Peyer's patch (tissue), 4 donors: ENCODE measurements around the gene OR2S2. TPM values are rescaled to one million over a fixed set of nuclear protein-coding genes. Genes with fewer than 3 reads are reported as not detected.

ENCODE experiments used
- DNase-seq, 3 donors: peaks; one replicate each; pipeline ENCODE4 v3.0.0-alpha.2; 2017 to 2019
- H3K27ac ChIP-seq, 4 donors: fragments of 200-600 bp; sonication (generic); one replicate each; pipeline ENCODE4 v1.5.1; 2016 to 2019
- H3K27me3 ChIP-seq, 2 donors: fragments of 200-600 bp; sonication (generic); one replicate each; pipeline ENCODE4 v1.5.1; 2019
- H3K36me3 ChIP-seq, 3 donors: fragments of 200-600 bp; sonication (generic); one replicate each; pipeline ENCODE4 v1.5.1; 2016 to 2019
- H3K4me1 ChIP-seq, 4 donors: fragments of 200-600 bp; sonication (generic); one replicate each; pipeline ENCODE4 v1.5.1; 2016 to 2019
- H3K4me3 ChIP-seq, 4 donors: fragments of 200-600 bp; sonication (generic); 1 replicate in 3 of 4; 2 replicates in 1 of 4; pipeline ENCODE4 v1.5.1; 2016 to 2019; ENCODE audit warnings: mild to moderate bottlenecking in 1 of 4
- H3K9me3 ChIP-seq, 4 donors: fragments of 200-600 bp; sonication (generic); one replicate each; pipeline ENCODE4 v1.5.1; 2016 to 2019; ENCODE audit warnings: mild to moderate bottlenecking in 1 of 4
- POLR2A ChIP-seq, 2 donors: fragments of 450-650 bp; IDR thresholded peaks; one replicate each; pipeline ENCODE4 v1.5.1; 2017; ENCODE audit warnings: antibody characterized with exemption in 2 of 2, mild to moderate bottlenecking in 2 of 2, moderate library complexity in 2 of 2
- total RNA-seq, 4 donors: library from RNA; depleted of rRNA; stranded (reverse); fragments of >200 nt; gene quantifications; one replicate each; pipeline ENCODE4 v1.1.0, GENCODE V29; 2016
- TF ChIP-seq, protein P1 (sequence below), 6 experiments: fragments of 450-650 bp in 4 of 6; fragments of 200-600 bp in 2 of 6; sonication (generic) in 1 of 6; IDR thresholded peaks; one replicate each; pipeline ENCODE4 v1.5.1; 2017 to 2019; ENCODE audit warnings: antibody characterized with exemption in 6 of 6, mild to moderate bottlenecking in 3 of 6, moderate library complexity in 1 of 6

The OR2S2 gene
- total RNA-seq, 4 donors from 2014 or later: not detected

DNA sequence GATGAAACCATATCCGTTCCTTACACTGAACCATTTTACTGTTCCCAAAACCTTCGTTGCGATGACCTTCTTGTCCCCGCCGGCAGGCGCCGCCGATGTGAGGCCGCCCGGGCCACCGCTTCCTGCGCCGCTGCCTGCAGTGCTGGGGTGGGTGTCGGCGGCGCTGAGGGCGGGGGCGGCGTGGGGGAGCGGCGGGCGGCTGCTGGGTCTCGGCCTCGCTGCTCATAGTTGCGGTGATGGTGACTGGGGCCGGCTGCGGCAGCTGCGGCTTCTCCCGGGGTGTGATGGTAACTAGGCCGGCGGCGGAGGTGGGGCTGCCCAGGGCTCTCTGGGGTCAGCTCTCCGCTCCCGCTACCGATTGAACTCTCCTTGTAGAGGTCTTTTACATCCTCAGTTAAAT is 14.1 kb upstream of the OR2S2 start:
- peak overlapping the region in 2 of 4 donors; percentile 9 to 28 for H3K4me3 ChIP-seq
- H3K4me1 ChIP-seq: no peaks in the 10 kb centered on the region
- no peak for DNase-seq
- peaks cover 0 to 7% (median 0%) of the 10 kb centered on the region in 4 donors for H3K9me3 ChIP-seq
- no peaks in the 10 kb centered on the region for H3K36me3 ChIP-seq
- H3K27me3 ChIP-seq: no peaks in the 10 kb centered on the region
- H3K27ac ChIP-seq: no peak overlapping the region
- TF ChIP-seq POLR2A (IDR thresholded peaks at IDR 0.05): no peak
- TF ChIP-seq, protein P1, sequence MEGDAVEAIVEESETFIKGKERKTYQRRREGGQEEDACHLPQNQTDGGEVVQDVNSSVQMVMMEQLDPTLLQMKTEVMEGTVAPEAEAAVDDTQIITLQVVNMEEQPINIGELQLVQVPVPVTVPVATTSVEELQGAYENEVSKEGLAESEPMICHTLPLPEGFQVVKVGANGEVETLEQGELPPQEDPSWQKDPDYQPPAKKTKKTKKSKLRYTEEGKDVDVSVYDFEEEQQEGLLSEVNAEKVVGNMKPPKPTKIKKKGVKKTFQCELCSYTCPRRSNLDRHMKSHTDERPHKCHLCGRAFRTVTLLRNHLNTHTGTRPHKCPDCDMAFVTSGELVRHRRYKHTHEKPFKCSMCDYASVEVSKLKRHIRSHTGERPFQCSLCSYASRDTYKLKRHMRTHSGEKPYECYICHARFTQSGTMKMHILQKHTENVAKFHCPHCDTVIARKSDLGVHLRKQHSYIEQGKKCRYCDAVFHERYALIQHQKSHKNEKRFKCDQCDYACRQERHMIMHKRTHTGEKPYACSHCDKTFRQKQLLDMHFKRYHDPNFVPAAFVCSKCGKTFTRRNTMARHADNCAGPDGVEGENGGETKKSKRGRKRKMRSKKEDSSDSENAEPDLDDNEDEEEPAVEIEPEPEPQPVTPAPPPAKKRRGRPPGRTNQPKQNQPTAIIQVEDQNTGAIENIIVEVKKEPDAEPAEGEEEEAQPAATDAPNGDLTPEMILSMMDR (IDR thresholded peaks at IDR 0.05): no peak

DNA sequence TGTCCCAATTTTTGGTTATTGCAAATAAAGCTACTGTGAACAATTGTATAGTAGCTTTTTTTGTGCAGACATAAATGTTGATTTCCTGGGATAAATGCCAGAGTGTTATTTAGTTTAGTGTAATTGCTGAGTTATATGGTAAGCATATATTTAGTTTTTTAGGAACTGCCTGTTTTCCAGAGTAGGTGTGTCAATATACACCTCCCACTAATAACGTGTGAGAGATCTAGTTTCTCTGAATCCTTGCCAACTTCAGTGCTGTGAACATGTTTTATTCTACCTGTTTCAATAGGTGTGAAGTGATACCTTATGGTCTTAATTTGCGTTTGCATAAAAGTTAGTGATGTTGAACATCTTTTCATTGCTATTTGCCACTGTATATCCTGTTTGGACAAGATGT is 9.1 kb upstream of the OR2S2 start:
- Histone ChIP-seq H3K9me3 (no peaks in the 10 kb centered on the region), H3K27ac (no peak overlapping the region), H3K4me3 (no peak overlapping the region), H3K27me3 (no peaks in the 10 kb centered on the region), H3K4me1 (no peaks in the 10 kb centered on the region), H3K36me3 (no peaks in the 10 kb centered on the region)
- no peak for DNase-seq
- TF ChIP-seq, protein P1 (IDR thresholded peaks at IDR 0.05): no peak
- no peak for TF ChIP-seq POLR2A (IDR thresholded peaks at IDR 0.05)

DNA sequence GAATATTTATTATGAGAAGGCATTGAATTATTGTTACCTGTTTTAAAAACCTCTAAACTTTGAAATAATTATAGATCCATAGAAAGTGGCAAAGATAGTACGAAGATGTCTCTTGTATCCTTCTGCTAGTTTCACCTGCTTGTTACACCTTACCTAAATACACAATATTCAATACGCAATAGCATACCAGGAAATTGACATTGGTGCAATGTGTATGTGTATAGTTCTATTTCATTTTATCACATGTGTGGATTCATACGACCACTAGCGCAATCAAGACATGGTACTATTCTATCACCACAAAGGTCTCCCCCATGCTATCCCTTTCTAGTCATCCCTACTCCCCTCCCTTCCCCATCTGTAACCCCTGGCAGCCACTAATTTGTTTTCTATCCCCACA is 8.5 kb upstream of the OR2S2 start:
- H3K27me3 ChIP-seq: no peaks in the 10 kb centered on the region
- TF ChIP-seq, protein P1 (IDR thresholded peaks at IDR 0.05): no peak
- no peak for TF ChIP-seq POLR2A (IDR thresholded peaks at IDR 0.05)
- H3K36me3 ChIP-seq: no peaks in the 10 kb centered on the region
- H3K27ac ChIP-seq: no peak overlapping the region
- H3K4me1 ChIP-seq: no peaks in the 10 kb centered on the region
- H3K9me3 ChIP-seq: no peaks in the 10 kb centered on the region
- no peak for DNase-seq
- H3K4me3 ChIP-seq: no peak overlapping the region

DNA sequence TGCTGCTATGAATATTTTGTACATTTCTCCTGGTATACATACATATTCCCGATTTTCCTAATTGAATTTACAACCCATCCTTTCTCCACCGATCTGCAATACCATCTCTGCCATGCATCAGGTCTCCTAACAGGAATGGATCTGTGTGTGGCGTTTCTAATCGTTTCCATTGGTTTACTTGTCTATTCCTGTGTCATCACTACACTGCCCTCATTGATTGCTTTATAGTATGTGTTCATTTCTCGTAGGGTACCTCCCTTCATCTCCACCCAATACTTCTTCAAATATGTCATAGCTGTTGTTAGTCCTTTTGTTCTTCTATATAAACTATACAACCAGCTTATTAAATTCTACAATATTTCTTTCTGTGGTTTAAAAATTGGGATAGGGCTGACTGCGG is 7.1 kb upstream of the OR2S2 start:
- Histone ChIP-seq H3K9me3 (no peaks in the 10 kb centered on the region), H3K4me3 (no peak overlapping the region), H3K27me3 (no peaks in the 10 kb centered on the region), H3K4me1 (no peaks in the 10 kb centered on the region), H3K27ac (no peak overlapping the region), H3K36me3 (no peaks in the 10 kb centered on the region)
- TF ChIP-seq POLR2A (IDR thresholded peaks at IDR 0.05): no peak
- TF ChIP-seq, protein P1 (IDR thresholded peaks at IDR 0.05): no peak
- no peak for DNase-seq

DNA sequence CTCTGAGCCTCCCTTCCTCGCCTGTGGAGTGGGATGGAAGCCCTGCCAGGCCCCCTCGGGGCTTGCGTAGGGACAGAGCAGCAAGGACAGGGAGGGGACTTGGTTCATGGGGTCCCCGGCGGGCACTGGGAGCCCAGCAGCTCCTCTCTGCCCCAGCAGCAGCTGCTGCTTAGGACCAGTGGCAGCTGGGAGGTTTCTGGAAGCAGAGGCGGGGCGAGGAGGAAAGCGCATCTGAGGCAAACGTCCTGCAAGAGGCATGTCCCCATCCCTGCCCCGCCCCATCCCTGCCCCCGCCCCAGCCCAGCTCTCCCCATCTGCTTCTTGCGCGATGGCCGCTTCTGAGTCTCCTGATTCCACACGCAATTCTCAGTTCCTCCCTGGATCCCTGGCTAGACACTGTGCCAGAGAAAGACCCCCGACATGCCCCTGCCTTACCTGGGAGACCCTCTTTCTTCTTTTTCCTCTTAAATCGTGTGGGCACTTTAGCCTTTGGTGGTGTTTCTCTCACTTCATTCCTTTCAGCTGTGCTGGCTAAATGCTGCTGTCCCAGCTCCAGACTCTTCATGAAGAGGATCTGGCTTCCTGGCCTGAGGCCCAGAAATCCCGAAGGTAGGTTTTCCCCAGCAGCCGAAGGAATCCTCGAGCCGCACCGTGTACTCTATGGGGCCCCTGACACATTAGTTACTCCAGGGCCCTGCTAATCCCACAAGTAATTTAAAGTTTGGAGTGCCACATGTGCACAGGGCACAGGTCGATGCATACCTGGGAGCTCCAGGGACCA is 4.4 kb upstream of the OR2S2 start:
- Histone ChIP-seq H3K9me3 (no peaks in the 10 kb centered on the region), H3K27ac (no peak overlapping the region), H3K4me1 (no peaks in the 10 kb centered on the region), H3K27me3 (no peaks in the 10 kb centered on the region), H3K4me3 (no peak overlapping the region), H3K36me3 (no peaks in the 10 kb centered on the region)
- TF ChIP-seq, protein P1 (IDR thresholded peaks at IDR 0.05): no peak
- TF ChIP-seq POLR2A (IDR thresholded peaks at IDR 0.05): no peak
- no peak for DNase-seq
